Activated CD8-positive, alpha-beta T cell treated with anti-CD3 and anti-CD28 coated beads, Interleukin-2, amount 10 ng/mL, durations not matched to agents 7 days and 5 days (primary cell): ENCODE results near the gene CAND2. TPM values are rescaled to one million over a fixed set of nuclear protein-coding genes. Genes with fewer than 3 reads are reported as not detected.
"Not testable (repeated sequence)": the region's sequence is repeated elsewhere in the genome, so short reads cannot be mapped to it uniquely, and the experiment has no call there.

ENCODE experiments used
- ATAC-seq: fragments of 150-1000 bp; cut with Tn5 transposase; one replicate; pipeline ENCODE4 v1.10.0; 2021; ENCODE audit warnings: moderate library complexity
- CTCF ChIA-PET: fragments of 350-600 bp; sonication (Branson Sonifier 250); formaldehyde crosslinking; loops from one replicate; lab custom pipeline; 2021; ENCODE audit warnings: antibody characterized with exemption; lab: Charles Lee
- POLR2A ChIA-PET: fragments of 350-600 bp; sonication (Branson Sonifier 250); formaldehyde crosslinking; loops from one replicate; lab custom pipeline; 2021; ENCODE audit warnings: antibody characterized with exemption; lab: Charles Lee
- DNase-seq: peaks from one replicate; pipeline ENCODE4 v3.0.0-alpha.2; 2020
- H3K27ac Mint-ChIP-seq: one replicate; pipeline ENCODE4 v1.8.0; 2021; ENCODE audit warnings: mild to moderate bottlenecking, mixed read lengths
- H3K27me3 Mint-ChIP-seq: one replicate; pipeline ENCODE4 v1.8.0; 2021; ENCODE audit warnings: low read depth, mixed read lengths
- H3K36me3 Mint-ChIP-seq: one replicate; pipeline ENCODE4 v1.8.0; 2021; ENCODE audit warnings: low read depth, mixed read lengths
- H3K4me1 Mint-ChIP-seq: one replicate; pipeline ENCODE4 v1.8.0; 2021; ENCODE audit warnings: low read depth, mixed read lengths
- H3K4me3 Mint-ChIP-seq: one replicate; pipeline ENCODE4 v1.8.0; 2021; ENCODE audit warnings: mild to moderate bottlenecking, mixed read lengths
- H3K9me3 Mint-ChIP-seq: one replicate; pipeline ENCODE4 v1.8.0; 2022; ENCODE audit warnings: mixed read lengths; ENCODE audit not compliant: insufficient read depth
- total RNA-seq, 2 experiments: library from RNA; stranded (reverse); gene quantifications; one replicate each; pipeline ENCODE4 v1.2.3, GENCODE V29; 2021

CAND2 gene
- total RNA-seq, 2 experiments from 2014 or later, result 0.31 to 0.53 TPM

- peaks cover 26% of the 10 kb centered on the region for H3K27me3 Mint-ChIP-seq
- peak; percentile 81 for ATAC-seq
- H3K4me3 Mint-ChIP-seq, result peak overlapping the region; percentile 50
- no peaks in the 10 kb centered on the region for H3K36me3 Mint-ChIP-seq
- peak; percentile 65 for DNase-seq
- H3K27ac Mint-ChIP-seq, result no peak overlapping the region
- ChIA-PET POLR2A (no interaction called here), CTCF (interaction anchor here (0.7 to 2.6 kb wide), 14 partner anchors 9 to 127 kb away, joined by 3 to 17 read pairs (median 4); partner anchors contain the start of gene RPL32)
- no peaks in the 10 kb centered on the region for H3K9me3 Mint-ChIP-seq
- H3K4me1 Mint-ChIP-seq, result peaks cover 22% of the 10 kb centered on the region
Observed at GRCh38 chr3:12868039-12869034, 71.9 kb downstream of the CAND2 start.

- POLR2A ChIA-PET, result no interaction called here
- CTCF ChIA-PET, result interaction anchor here (1.1 to 3.0 kb wide), 7 partner anchors 9 to 114 kb away, joined by 4 to 17 read pairs (median 10); partner anchors contain the start of gene RPL32
- no peak for ATAC-seq
- no peaks in the 10 kb centered on the region for H3K9me3 Mint-ChIP-seq
- DNase-seq, result peak; percentile 50
- H3K4me1 Mint-ChIP-seq, result peaks cover 22% of the 10 kb centered on the region
- no peak overlapping the region for H3K27ac Mint-ChIP-seq
- no peaks in the 10 kb centered on the region for H3K36me3 Mint-ChIP-seq
- peaks cover 27% of the 10 kb centered on the region for H3K27me3 Mint-ChIP-seq
- no peak overlapping the region for H3K4me3 Mint-ChIP-seq
Observed at GRCh38 chr3:12869035-12869621, 72.6 kb downstream of the CAND2 start.

DNA sequence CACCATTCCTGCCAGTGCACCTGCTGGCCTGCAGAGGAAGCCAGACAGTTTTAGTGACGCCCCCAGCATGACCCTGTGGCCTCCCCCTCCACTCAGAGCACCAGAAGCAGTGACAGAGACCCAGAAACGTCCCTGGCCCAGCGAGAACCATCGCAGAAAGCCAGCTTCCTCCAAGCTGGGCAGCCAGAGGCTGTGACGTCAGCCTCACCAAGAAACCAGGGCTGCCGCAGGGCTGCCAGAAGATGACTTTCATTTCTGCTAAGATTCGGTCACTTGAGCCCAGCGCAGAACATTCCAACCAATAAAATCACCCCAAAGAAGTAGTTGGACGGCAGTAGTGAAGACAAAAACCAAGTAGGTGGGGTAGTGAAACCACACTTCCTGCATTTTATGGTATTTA, 74.5 kb downstream of the CAND2 start:
- ChIA-PET CTCF (interaction anchor here (1.0 to 3.0 kb wide), 3 partner anchors 16 to 124 kb away, joined by 3 to 16 read pairs (median 10); no protein-coding TSS in a partner anchor), POLR2A (no interaction called here)
- DNase-seq (peak; percentile 41), ATAC-seq (peak; percentile 40)
- peak overlapping the region; percentile 23 for H3K27ac Mint-ChIP-seq
- H3K4me1 Mint-ChIP-seq, result peaks cover 22% of the 10 kb centered on the region
- no peaks in the 10 kb centered on the region for H3K9me3 Mint-ChIP-seq
- H3K36me3 Mint-ChIP-seq, result no peaks in the 10 kb centered on the region
- H3K27me3 Mint-ChIP-seq, result peaks cover 28% of the 10 kb centered on the region
- H3K4me3 Mint-ChIP-seq, result no peak overlapping the region

- ATAC-seq, result no peak
- no peak overlapping the region for H3K4me3 Mint-ChIP-seq
- H3K4me1 Mint-ChIP-seq, result peaks cover 22% of the 10 kb centered on the region
- ChIA-PET CTCF (interaction anchor here (2.2 to 3.0 kb wide), 2 partner anchors 15 to 20 kb away, joined by 10 to 16 read pairs; no protein-coding TSS in a partner anchor), POLR2A (no interaction called here)
- no peaks in the 10 kb centered on the region for H3K36me3 Mint-ChIP-seq
- H3K27ac Mint-ChIP-seq, result no peak overlapping the region
- H3K9me3 Mint-ChIP-seq, result no peaks in the 10 kb centered on the region
- H3K27me3 Mint-ChIP-seq, result peaks cover 26% of the 10 kb centered on the region
- DNase-seq, result no peak
Observed at GRCh38 chr3:12871404-12871983, 75.0 kb downstream of the CAND2 start.

DNA sequence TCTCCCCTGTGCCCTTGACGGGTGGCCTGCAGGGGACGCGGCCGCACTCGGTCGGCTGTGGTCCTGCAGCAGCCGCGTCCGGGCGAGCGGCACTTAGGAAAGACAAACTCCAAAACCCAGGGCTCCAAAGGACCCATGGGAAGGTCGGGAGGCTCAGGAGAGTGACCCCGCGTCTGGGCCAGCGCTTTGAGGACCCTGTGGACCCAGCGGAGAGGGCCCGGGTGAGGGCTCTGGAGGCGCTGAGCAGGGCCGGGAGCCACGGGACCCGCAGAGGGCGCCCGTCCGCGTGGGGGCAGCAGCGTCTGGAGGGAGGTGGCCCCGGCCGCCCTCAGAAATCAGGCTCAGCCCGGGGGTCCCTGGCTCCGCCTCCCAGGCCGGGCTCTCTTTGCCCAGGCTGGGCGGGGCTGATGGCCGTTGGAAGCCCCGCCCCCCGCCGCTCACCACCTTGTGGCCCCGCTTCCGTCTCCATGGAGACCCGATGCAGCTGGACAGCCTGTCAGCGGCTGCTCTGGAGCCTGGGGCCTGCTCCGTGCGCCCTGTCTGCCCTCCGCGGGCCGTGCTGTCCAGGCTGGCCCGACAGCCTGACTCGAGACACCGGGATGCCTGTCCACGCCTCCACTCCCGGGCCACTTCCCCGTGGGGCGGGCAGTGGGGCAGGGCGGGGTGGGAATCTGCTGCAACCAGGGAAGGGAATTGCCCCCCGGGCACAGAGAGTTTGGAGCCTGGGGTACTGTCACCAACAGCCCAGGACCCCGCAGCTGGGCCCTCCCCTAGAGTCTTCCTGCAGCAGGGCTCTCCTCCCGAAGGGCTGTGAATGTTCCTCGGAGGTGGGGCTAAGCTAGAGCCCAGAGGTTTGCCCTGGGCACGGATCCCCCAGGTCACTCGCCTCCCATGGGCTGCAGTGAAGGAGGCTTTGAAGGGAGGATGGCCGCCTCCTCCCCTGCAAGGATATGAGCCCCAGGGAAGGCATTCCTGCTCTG, 79.7 kb downstream of the CAND2 start:
- ATAC-seq (peak; percentile 66), DNase-seq (peak; percentile 35)
- Mint-ChIP-seq H3K4me1 (no peaks in the 10 kb centered on the region), H3K27ac (no peak overlapping the region), H3K36me3 (no peaks in the 10 kb centered on the region), H3K27me3 (peaks cover 21% of the 10 kb centered on the region), H3K9me3 (no peaks in the 10 kb centered on the region), H3K4me3 (no peak overlapping the region)
- POLR2A ChIA-PET, result no interaction called here
- CTCF ChIA-PET, result interaction anchor here (1.0 to 1.5 kb wide), 3 partner anchors 9 to 15 kb away, joined by 3 to 4 read pairs (median 3); no protein-coding TSS in a partner anchor

- ChIA-PET CTCF (interaction anchor here (1.0 to 1.5 kb wide), 4 partner anchors 8 to 14 kb away, joined by 3 to 4 read pairs (median 4); no protein-coding TSS in a partner anchor), POLR2A (no interaction called here)
- peaks cover 21% of the 10 kb centered on the region for H3K27me3 Mint-ChIP-seq
- H3K4me1 Mint-ChIP-seq, result no peaks in the 10 kb centered on the region
- H3K4me3 Mint-ChIP-seq, result no peak overlapping the region
- ATAC-seq, result no peak
- no peaks in the 10 kb centered on the region for H3K9me3 Mint-ChIP-seq
- H3K36me3 Mint-ChIP-seq, result no peaks in the 10 kb centered on the region
- no peak for DNase-seq
- no peak overlapping the region for H3K27ac Mint-ChIP-seq
Observed at GRCh38 chr3:12877040-12877439, 80.6 kb downstream of the CAND2 start.

DNA sequence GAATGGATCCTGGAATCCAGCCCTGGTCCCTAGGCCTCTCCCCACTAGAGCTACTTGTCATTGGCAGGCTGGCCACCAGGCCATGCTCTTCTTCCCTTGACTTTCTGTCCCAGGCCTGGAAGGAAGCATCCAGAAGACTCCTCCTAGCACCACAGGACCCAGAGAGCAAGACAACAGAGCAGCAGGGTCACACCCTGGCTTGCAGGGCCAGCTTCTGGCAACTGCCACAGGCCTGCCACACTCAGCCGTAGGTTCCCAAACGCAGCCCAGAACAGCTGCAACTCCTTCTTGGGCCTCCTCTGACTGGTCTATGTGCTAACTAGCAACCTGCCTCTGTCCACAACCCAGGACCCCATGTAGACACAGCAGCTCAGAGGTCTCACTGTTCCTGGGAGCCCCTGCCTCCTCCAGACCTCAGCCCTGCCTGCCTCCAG, 81.7 kb downstream of the CAND2 start:
- no peaks in the 10 kb centered on the region for H3K4me1 Mint-ChIP-seq
- CTCF ChIA-PET, result interaction anchor here (1.0 to 1.1 kb wide), 2 partner anchors 10 to 14 kb away, joined by 4 to 6 read pairs; no protein-coding TSS in a partner anchor
- H3K4me3 Mint-ChIP-seq, result no peak overlapping the region
- H3K36me3 Mint-ChIP-seq, result no peaks in the 10 kb centered on the region
- DNase-seq (no peak), ATAC-seq (no peak)
- H3K27ac Mint-ChIP-seq, result no peak overlapping the region
- H3K27me3 Mint-ChIP-seq, result peaks cover 21% of the 10 kb centered on the region
- no peaks in the 10 kb centered on the region for H3K9me3 Mint-ChIP-seq
- POLR2A ChIA-PET, result interaction anchor here (0.8 kb wide), 1 partner anchor 1749 kb away, joined by 3 read pairs; no protein-coding TSS in a partner anchor

GRCh38 chr3:12878758-12879157, 82.3 kb downstream of the CAND2 start:
- POLR2A ChIA-PET, H3K4me1 Mint-ChIP-seq, H3K36me3 Mint-ChIP-seq, H3K27ac Mint-ChIP-seq, ATAC-seq, DNase-seq, H3K4me3 Mint-ChIP-seq, H3K9me3 Mint-ChIP-seq: not testable (repeated sequence)
- CTCF ChIA-PET, result interaction anchor here (1.0 kb wide), 1 partner anchor 13 kb away, joined by 4 read pairs; no protein-coding TSS in a partner anchor
- H3K27me3 Mint-ChIP-seq, result peaks cover 21% of the 10 kb centered on the region

- Mint-ChIP-seq H3K27ac (no peak overlapping the region), H3K4me3 (no peak overlapping the region), H3K27me3 (peaks cover 19% of the 10 kb centered on the region), H3K4me1 (no peaks in the 10 kb centered on the region), H3K36me3 (no peaks in the 10 kb centered on the region), H3K9me3 (no peaks in the 10 kb centered on the region)
- no peak for DNase-seq
- ATAC-seq, result no peak
- ChIA-PET CTCF (interaction anchor here (1.0 kb wide), 1 partner anchor 12 kb away, joined by 4 read pairs; no protein-coding TSS in a partner anchor), POLR2A (no interaction called here)
Observed at GRCh38 chr3:12879191-12879815, 82.8 kb downstream of the CAND2 start.

DNA sequence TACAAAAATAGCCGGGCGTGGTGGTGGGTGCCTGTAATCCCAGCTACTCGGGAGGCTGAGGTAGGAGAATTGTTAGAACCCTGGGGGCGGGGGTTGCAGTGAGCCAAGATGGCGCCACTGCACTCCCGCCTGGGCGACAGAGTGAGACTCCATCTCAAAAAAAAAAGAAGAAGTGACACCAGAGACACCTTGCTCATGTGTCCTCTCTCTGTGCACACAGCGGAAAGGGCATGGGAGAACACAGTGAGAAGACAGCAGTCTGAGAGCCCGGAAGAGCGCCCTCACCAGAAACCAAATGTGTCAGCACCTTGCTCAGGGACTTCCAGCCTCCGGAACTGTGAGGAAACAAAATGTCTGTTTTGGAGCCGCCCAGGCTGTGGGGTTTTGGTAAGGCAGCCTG, 85.4 kb downstream of the CAND2 start:
- not testable (repeated sequence) for H3K9me3 Mint-ChIP-seq

More for the DNA sequence above, 85.4 kb downstream of the CAND2 start:
- CTCF ChIA-PET, H3K27me3 Mint-ChIP-seq, POLR2A ChIA-PET, ATAC-seq, H3K27ac Mint-ChIP-seq, H3K36me3 Mint-ChIP-seq, H3K4me3 Mint-ChIP-seq, DNase-seq: not testable (repeated sequence)
- peaks cover 13% of the 10 kb centered on the region for H3K4me1 Mint-ChIP-seq
